Esophagus squamous epithelium (tissue), 4 donors: Measurements from ENCODE around the gene NFS1.

Experiments
- POLR2A ChIP-seq, 4 donors: fragments of 450-650 bp; IDR thresholded peaks; one replicate each; pipeline ENCODE4 v1.6.1; 2017; ENCODE audit warnings: antibody characterized with exemption in 4 of 4, mild to moderate bottlenecking in 4 of 4, moderate library complexity in 3 of 4
- TF ChIP-seq, protein P1 (sequence below), 6 experiments: fragments of 450-650 bp in 4 of 6; fragments of 200-600 bp in 2 of 6; sonication (generic) in 2 of 6; IDR thresholded peaks; one replicate each; pipeline ENCODE4 v1.5.1; 2016 to 2019; ENCODE audit warnings: antibody characterized with exemption in 6 of 6, mild to moderate bottlenecking in 4 of 6, moderate library complexity in 4 of 6

DNA sequence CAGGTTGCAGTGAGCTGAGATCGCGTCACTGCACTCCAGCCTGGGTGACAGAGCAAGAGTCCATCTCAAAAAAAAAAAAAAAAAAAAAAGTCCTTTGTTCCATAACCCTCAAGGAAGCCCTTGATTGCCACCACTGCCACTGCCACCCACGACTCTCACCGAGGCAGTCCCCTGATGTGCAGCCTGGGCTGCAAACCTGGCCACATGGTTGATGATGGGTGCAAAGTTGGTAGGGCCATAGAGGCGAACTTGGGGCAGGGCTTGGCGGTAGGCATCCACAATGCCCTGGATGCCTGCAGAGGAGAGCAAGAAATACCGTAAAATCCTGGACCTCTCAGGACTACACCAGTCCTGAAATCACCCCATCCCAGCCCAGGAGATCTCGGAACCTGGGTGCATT is 72.0 kb downstream of the NFS1 start:
- no peak for TF ChIP-seq POLR2A (IDR thresholded peaks at IDR 0.05)
- TF ChIP-seq, protein P1, sequence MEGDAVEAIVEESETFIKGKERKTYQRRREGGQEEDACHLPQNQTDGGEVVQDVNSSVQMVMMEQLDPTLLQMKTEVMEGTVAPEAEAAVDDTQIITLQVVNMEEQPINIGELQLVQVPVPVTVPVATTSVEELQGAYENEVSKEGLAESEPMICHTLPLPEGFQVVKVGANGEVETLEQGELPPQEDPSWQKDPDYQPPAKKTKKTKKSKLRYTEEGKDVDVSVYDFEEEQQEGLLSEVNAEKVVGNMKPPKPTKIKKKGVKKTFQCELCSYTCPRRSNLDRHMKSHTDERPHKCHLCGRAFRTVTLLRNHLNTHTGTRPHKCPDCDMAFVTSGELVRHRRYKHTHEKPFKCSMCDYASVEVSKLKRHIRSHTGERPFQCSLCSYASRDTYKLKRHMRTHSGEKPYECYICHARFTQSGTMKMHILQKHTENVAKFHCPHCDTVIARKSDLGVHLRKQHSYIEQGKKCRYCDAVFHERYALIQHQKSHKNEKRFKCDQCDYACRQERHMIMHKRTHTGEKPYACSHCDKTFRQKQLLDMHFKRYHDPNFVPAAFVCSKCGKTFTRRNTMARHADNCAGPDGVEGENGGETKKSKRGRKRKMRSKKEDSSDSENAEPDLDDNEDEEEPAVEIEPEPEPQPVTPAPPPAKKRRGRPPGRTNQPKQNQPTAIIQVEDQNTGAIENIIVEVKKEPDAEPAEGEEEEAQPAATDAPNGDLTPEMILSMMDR (IDR thresholded peaks at IDR 0.05) = no peak
